GM23338 (cell line): Measurements from ENCODE around the gene PIK3AP1. TPM values are rescaled to one million over a fixed set of nuclear protein-coding genes. Genes with fewer than 3 reads are reported as not detected.

Experiments used
- ATAC-seq: fragments of 200-7000 bp; cut with Tn5 transposase; 3 replicates; pipeline ENCODE4 v1.9.1; 2020
- DNase-seq: peaks from one replicate; pipeline ENCODE4 v3.0.0-alpha.2; 2015; ENCODE audit warnings: low spot score
- H2AFZ ChIP-seq: fragments of 200-600 bp; sonication (generic); 2 replicates; pipeline ENCODE4 v1.8.0; 2016; ENCODE audit warnings: antibody characterized with exemption, mild to moderate bottlenecking, moderate library complexity
- H3F3A ChIP-seq: fragments of 200-600 bp; sonication (generic); replicated peaks from 2 replicates; pipeline ENCODE4 v1.8.0; 2017; ENCODE audit warnings: antibody characterized with exemption, mixed run types, low read depth
- H3K27ac ChIP-seq: fragments of 200-600 bp; sonication (generic); 2 replicates; pipeline ENCODE4 v1.6.1; 2016; ENCODE audit warnings: low read depth
- H3K27me3 ChIP-seq: fragments of 200-600 bp; sonication (generic); 2 replicates; pipeline ENCODE4 v1.8.0; 2016; ENCODE audit warnings: mild to moderate bottlenecking, mixed run types, moderate library complexity; ENCODE audit not compliant: insufficient read depth
- H3K36me3 ChIP-seq: fragments of 200-600 bp; sonication (generic); 2 replicates; pipeline ENCODE4 v1.8.0; 2016; ENCODE audit warnings: mild to moderate bottlenecking; ENCODE audit not compliant: insufficient read depth
- H3K4me1 ChIP-seq: fragments of 200-600 bp; sonication (generic); 2 replicates; pipeline ENCODE4 v1.8.0; 2016; ENCODE audit warnings: mild to moderate bottlenecking, moderate library complexity; ENCODE audit not compliant: insufficient read depth
- H3K4me2 ChIP-seq: fragments of 200-600 bp; sonication (generic); 2 replicates; pipeline ENCODE4 v1.7.1; 2017; ENCODE audit warnings: mixed run types
- H3K4me3 ChIP-seq: fragments of 200-600 bp; sonication (generic); 2 replicates; pipeline ENCODE4 v1.6.1; 2016; ENCODE audit warnings: mixed run types
- H3K79me2 ChIP-seq: fragments of 200-600 bp; sonication (generic); replicated peaks from 2 replicates; pipeline ENCODE4 v1.8.0; 2017; ENCODE audit warnings: mild to moderate bottlenecking; ENCODE audit not compliant: insufficient read depth
- H3K9me2 ChIP-seq: fragments of 200-600 bp; sonication (generic); 2 replicates; pipeline ENCODE4 v1.8.0; 2017; ENCODE audit not compliant: insufficient read depth
- H4K20me1 ChIP-seq: fragments of 200-600 bp; sonication (generic); replicated peaks from 2 replicates; pipeline ENCODE4 v1.8.0; 2017; ENCODE audit warnings: mild to moderate bottlenecking; ENCODE audit not compliant: insufficient read depth
- H3K27ac Mint-ChIP-seq: 2 replicates; pipeline ENCODE4 v1.8.0; 2020; ENCODE audit warnings: inconsistent platforms, mild to moderate bottlenecking, moderate library complexity, mixed read lengths
- H3K27me3 Mint-ChIP-seq: 3 replicates; pipeline ENCODE4 v1.8.0; 2022; ENCODE audit warnings: low read depth, mild to moderate bottlenecking, moderate library complexity, mixed read lengths, inconsistent platforms; ENCODE audit not compliant: insufficient read depth, poor library complexity
- H3K36me3 Mint-ChIP-seq: 3 replicates; pipeline ENCODE4 v1.8.0; 2021; ENCODE audit warnings: low read depth, mild to moderate bottlenecking, inconsistent platforms, moderate library complexity, mixed read lengths
- H3K4me1 Mint-ChIP-seq: 3 replicates; pipeline ENCODE4 v1.8.0; 2020; ENCODE audit warnings: mild to moderate bottlenecking, inconsistent platforms, mixed read lengths
- H3K4me3 Mint-ChIP-seq: 3 replicates; pipeline ENCODE4 v1.8.0; 2021; ENCODE audit warnings: moderate library complexity, mild to moderate bottlenecking, inconsistent platforms, mixed read lengths
- H3K9me3 Mint-ChIP-seq: 3 replicates; pipeline ENCODE4 v1.8.0; 2020; ENCODE audit warnings: moderate library complexity, mild to moderate bottlenecking, inconsistent platforms, mixed read lengths
- CREB1 ChIP-seq: fragments of 250-450 bp; sonication (Bioruptor Pico); IDR thresholded peaks from 2 replicates; pipeline ENCODE4 v1.5.0; 2020; ENCODE audit warnings: low read depth, mild to moderate bottlenecking, moderate library complexity
- ETS1 ChIP-seq: IDR thresholded peaks from 2 replicates; pipeline ENCODE4 v1.6.1; 2016; ENCODE audit warnings: antibody characterized with exemption
- JUNB ChIP-seq: IDR thresholded peaks from one replicate; pipeline ENCODE4 v1.6.1; 2016; ENCODE audit warnings: antibody characterized with exemption; ENCODE audit not compliant: unreplicated experiment
- NANOG ChIP-seq: IDR thresholded peaks from 2 replicates; pipeline ENCODE4 v1.6.1; 2016; ENCODE audit warnings: antibody characterized with exemption, borderline replicate concordance
- STAT1 ChIP-seq: IDR thresholded peaks from one replicate; pipeline ENCODE4 v1.6.1; 2016; ENCODE audit warnings: antibody characterized with exemption; ENCODE audit not compliant: unreplicated experiment
- ZNF114 ChIP-seq: fragments of 250-450 bp; sonication (Bioruptor Pico); IDR thresholded peaks from 2 replicates; pipeline ENCODE4 v1.5.0; 2020; ENCODE audit warnings: mild to moderate bottlenecking, moderate library complexity
- ZNF462 ChIP-seq: fragments of 250-450 bp; sonication (Bioruptor Pico); IDR thresholded peaks from 2 replicates; pipeline ENCODE4 v1.5.0; 2020; ENCODE audit warnings: mild to moderate bottlenecking, moderate library complexity
- polyA plus RNA-seq: library from polyadenylated mRNA; unstranded; fragments of >200 nt; fragmentation: Nextera tagmentation; extraction: Ambion mirVana; gene quantifications from 2 replicates; pipeline ENCODE4 v1.2.1, GENCODE V29; 2016
- total RNA-seq: library from RNA; depleted of rRNA; stranded (reverse); fragments of >200 nt; shearing (Covaris generic); gene quantifications from 2 replicates; pipeline ENCODE4 v1.2.3, GENCODE V29; 2014
- TF ChIP-seq, protein P1 (sequence below): IDR thresholded peaks from one replicate; pipeline ENCODE4 v1.6.1; 2018; ENCODE audit warnings: antibody characterized with exemption; ENCODE audit not compliant: unreplicated experiment
- TF ChIP-seq, protein P2 (sequence below), 2 experiments: fragments of 200-600 bp in 1 of 2; sonication (generic) in 1 of 2; conservative IDR thresholded peaks; 2 replicates each; pipeline versions ENCODE4 v1.5.1 to v1.6.1; 2016 to 2017; ENCODE audit warnings: antibody characterized with exemption in 2 of 2, low read depth in 2 of 2, mild to moderate bottlenecking in 2 of 2, moderate library complexity in 1 of 2

PIK3AP1 gene
- total and polyA plus RNA-seq, 2 experiments from 2014 or later = 0.65 to 2.3 TPM

DNA sequence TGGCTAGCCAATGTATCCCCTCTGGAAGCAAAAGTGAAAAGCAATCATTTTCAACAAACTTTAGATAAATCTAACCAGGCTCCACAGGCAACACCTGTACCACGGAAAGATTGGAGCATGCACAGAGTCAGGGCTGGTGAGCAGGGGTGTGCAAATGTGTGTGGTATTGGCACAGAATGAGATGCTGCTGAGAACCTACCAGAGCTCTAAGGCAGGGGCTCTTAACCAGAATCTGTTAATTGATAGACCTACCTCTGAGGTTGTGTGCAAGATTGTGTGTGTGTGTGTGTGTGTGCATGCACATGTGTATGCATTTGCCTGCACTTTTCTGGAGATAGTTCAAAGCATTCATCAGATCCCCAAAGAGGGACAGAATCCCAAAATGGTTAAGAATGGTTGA lies 62.9 kb downstream of the PIK3AP1 start:
- no peak overlapping the region for H2AFZ ChIP-seq
- H3K27me3 ChIP-seq = no peaks in the 10 kb centered on the region
- H3K9me3 Mint-ChIP-seq = peaks cover 8% of the 10 kb centered on the region; the same call in 2 of the 3 replicates
- H3K4me3 Mint-ChIP-seq = no peak overlapping the region
- no peaks in the 10 kb centered on the region for H3K4me1 ChIP-seq
- no peaks in the 10 kb centered on the region for H3K79me2 ChIP-seq
- TF ChIP-seq CREB1 = no peak
- TF ChIP-seq, protein P1, sequence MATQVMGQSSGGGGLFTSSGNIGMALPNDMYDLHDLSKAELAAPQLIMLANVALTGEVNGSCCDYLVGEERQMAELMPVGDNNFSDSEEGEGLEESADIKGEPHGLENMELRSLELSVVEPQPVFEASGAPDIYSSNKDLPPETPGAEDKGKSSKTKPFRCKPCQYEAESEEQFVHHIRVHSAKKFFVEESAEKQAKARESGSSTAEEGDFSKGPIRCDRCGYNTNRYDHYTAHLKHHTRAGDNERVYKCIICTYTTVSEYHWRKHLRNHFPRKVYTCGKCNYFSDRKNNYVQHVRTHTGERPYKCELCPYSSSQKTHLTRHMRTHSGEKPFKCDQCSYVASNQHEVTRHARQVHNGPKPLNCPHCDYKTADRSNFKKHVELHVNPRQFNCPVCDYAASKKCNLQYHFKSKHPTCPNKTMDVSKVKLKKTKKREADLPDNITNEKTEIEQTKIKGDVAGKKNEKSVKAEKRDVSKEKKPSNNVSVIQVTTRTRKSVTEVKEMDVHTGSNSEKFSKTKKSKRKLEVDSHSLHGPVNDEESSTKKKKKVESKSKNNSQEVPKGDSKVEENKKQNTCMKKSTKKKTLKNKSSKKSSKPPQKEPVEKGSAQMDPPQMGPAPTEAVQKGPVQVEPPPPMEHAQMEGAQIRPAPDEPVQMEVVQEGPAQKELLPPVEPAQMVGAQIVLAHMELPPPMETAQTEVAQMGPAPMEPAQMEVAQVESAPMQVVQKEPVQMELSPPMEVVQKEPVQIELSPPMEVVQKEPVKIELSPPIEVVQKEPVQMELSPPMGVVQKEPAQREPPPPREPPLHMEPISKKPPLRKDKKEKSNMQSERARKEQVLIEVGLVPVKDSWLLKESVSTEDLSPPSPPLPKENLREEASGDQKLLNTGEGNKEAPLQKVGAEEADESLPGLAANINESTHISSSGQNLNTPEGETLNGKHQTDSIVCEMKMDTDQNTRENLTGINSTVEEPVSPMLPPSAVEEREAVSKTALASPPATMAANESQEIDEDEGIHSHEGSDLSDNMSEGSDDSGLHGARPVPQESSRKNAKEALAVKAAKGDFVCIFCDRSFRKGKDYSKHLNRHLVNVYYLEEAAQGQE = no peak
- no peak for TF ChIP-seq ZNF114 (CRISPR knock-in tag)
- no peak for TF ChIP-seq STAT1
- no peak for TF ChIP-seq JUNB
- TF ChIP-seq, protein P2, sequence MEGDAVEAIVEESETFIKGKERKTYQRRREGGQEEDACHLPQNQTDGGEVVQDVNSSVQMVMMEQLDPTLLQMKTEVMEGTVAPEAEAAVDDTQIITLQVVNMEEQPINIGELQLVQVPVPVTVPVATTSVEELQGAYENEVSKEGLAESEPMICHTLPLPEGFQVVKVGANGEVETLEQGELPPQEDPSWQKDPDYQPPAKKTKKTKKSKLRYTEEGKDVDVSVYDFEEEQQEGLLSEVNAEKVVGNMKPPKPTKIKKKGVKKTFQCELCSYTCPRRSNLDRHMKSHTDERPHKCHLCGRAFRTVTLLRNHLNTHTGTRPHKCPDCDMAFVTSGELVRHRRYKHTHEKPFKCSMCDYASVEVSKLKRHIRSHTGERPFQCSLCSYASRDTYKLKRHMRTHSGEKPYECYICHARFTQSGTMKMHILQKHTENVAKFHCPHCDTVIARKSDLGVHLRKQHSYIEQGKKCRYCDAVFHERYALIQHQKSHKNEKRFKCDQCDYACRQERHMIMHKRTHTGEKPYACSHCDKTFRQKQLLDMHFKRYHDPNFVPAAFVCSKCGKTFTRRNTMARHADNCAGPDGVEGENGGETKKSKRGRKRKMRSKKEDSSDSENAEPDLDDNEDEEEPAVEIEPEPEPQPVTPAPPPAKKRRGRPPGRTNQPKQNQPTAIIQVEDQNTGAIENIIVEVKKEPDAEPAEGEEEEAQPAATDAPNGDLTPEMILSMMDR (conservative IDR thresholded peaks at IDR 0.05; ENCODE audit: low read depth in 2 of 2) = no peak
- no peak for TF ChIP-seq ZNF462
- no peak for TF ChIP-seq NANOG
- TF ChIP-seq ETS1 = no peak
- H3K4me1 Mint-ChIP-seq = peaks cover 5% of the 10 kb centered on the region
- H3F3A ChIP-seq = no peaks in the 10 kb centered on the region
- H3K36me3 Mint-ChIP-seq = peaks cover 9% of the 10 kb centered on the region; the same call in 2 of the 3 replicates
- no peak overlapping the region for H3K27ac ChIP-seq
- DNase-seq = no peak
- H3K9me2 ChIP-seq = no peaks in the 10 kb centered on the region
- no peak overlapping the region for H3K27ac Mint-ChIP-seq
- H3K27me3 Mint-ChIP-seq = peaks cover 7% of the 10 kb centered on the region
- no peak overlapping the region for H3K4me3 ChIP-seq
- H3K4me2 ChIP-seq = no peak overlapping the region
- ATAC-seq = no peak
- no peaks in the 10 kb centered on the region for H3K36me3 ChIP-seq
- H4K20me1 ChIP-seq = no peaks in the 10 kb centered on the region
